OCI-LY3 (cell line): ENCODE results near the gene PNLIPRP3.
"Not testable (repeated sequence)": the region's sequence is repeated elsewhere in the genome, so short reads cannot be mapped to it uniquely, and the experiment has no call there.

Experiments used
- H2AFZ ChIP-seq: fragments of 200-600, 300-600 bp; shearing (Covaris generic); 2 replicates; pipeline ENCODE4 v1.6.0; 2014; ENCODE audit warnings: antibody characterized with exemption, low read depth, low read length
- H3K27ac ChIP-seq: fragments of 200-600, 300-600 bp; sonication (generic); 2 replicates; pipeline ENCODE4 v1.5.1; 2014; ENCODE audit warnings: mild to moderate bottlenecking, low read length, moderate library complexity, mixed read lengths
- H3K27me3 ChIP-seq: fragments of 200-600, 300-600 bp; sonication (generic); 2 replicates; pipeline ENCODE4 v1.6.1; 2014; ENCODE audit warnings: low read depth, low read length, mixed read lengths
- H3K36me3 ChIP-seq: fragments of 200-600, 300-600 bp; sonication (generic); replicated peaks from 2 replicates; pipeline ENCODE3; 2014; ENCODE audit warnings: low read depth, low read length, mixed read lengths
- H3K4me1 ChIP-seq: fragments of 300-600, 200-600 bp; sonication (generic); 2 replicates; pipeline ENCODE4 v1.6.1; 2014; ENCODE audit warnings: low read length, mixed read lengths
- H3K4me2 ChIP-seq: fragments of 200-600, 300-600 bp; sonication (generic); 2 replicates; pipeline ENCODE4 v1.6.1; 2014; ENCODE audit warnings: low read length, mixed read lengths
- H3K4me3 ChIP-seq: fragments of 300-600, 200-600 bp; sonication (generic); 2 replicates; pipeline ENCODE4 v1.5.1; 2014; ENCODE audit warnings: antibody characterized with exemption, mild to moderate bottlenecking, low read length, moderate library complexity
- H3K79me2 ChIP-seq: fragments of 300-600, 200-600 bp; shearing (Covaris generic); 2 replicates; pipeline ENCODE4 v1.6.1; 2014; ENCODE audit warnings: mild to moderate bottlenecking, low read length, mixed read lengths
- H3K9ac ChIP-seq: fragments of 300-600, 200-600 bp; shearing (Covaris generic); 2 replicates; pipeline ENCODE4 v1.6.0; 2014; ENCODE audit warnings: mild to moderate bottlenecking, low read length, moderate library complexity
- H3K9me3 ChIP-seq: fragments of 200-600, 300-600 bp; shearing (Covaris generic); 2 replicates; pipeline ENCODE4 v1.6.1; 2014; ENCODE audit warnings: low read length, mixed read lengths; ENCODE audit not compliant: insufficient read depth
- H4K20me1 ChIP-seq: fragments of 200-600, 300-600 bp; sonication (generic); 2 replicates; pipeline ENCODE4 v1.6.1; 2016; ENCODE audit warnings: low read length, mixed read lengths; ENCODE audit not compliant: insufficient read depth
- CTCF ChIP-seq: fragments of 200-600, 300-600 bp; sonication (generic); IDR thresholded peaks from 2 replicates; pipeline ENCODE4 v1.5.1; 2014; ENCODE audit warnings: antibody characterized with exemption, low read length, low read depth
- EZH2phosphoT487 ChIP-seq: fragments of 200-600 bp; shearing (Covaris generic); IDR thresholded peaks from 2 replicates; pipeline ENCODE4 v1.6.1; 2018; ENCODE audit warnings: antibody characterized with exemption, mixed run types, low read depth

PNLIPRP3 gene

GRCh38 chr10:116427671-116428070 is at the start of gene PNLIPRP3:
Gene PNLIPRP3, plus strand, starts transcription at chr10:116427847. Its CDS starts 166 bp downstream, at chr10:116428013.
- Histone ChIP-seq H3K4me1 (no peaks in the 10 kb centered on the region), H3K9me3 (no peaks in the 10 kb centered on the region), H2AFZ (no peak within 1 kb of the TSS), H3K27ac (no peak within 1 kb of the TSS), H3K9ac (no peak within 1 kb of the TSS), H3K4me3 (no peak within 1 kb of the TSS), H3K79me2 (no peaks in the 10 kb centered on the region), H3K36me3 (no peaks in the 10 kb centered on the region), H3K27me3 (no peaks in the 10 kb centered on the region), H3K4me2 (no peak within 1 kb of the TSS), H4K20me1 (no peaks in the 10 kb centered on the region)
- no peak for TF ChIP-seq CTCF
- TF ChIP-seq EZH2phosphoT487: no peak

GRCh38 chr10:116382290-116382689 is 45.4 kb upstream of the PNLIPRP3 start:
- TF ChIP-seq EZH2phosphoT487 (no peak), CTCF (no peak)
- H2AFZ ChIP-seq: no peak overlapping the region
- no peaks in the 10 kb centered on the region for H3K27me3 ChIP-seq

GRCh38 chr10:116385311-116385710 is 42.3 kb upstream of the PNLIPRP3 start:
- Histone ChIP-seq H3K36me3 (no peaks in the 10 kb centered on the region), H3K4me1 (no peaks in the 10 kb centered on the region), H3K9ac (no peak overlapping the region), H3K9me3 (no peaks in the 10 kb centered on the region), H3K79me2 (no peaks in the 10 kb centered on the region), H3K27me3 (no peaks in the 10 kb centered on the region), H4K20me1 (no peaks in the 10 kb centered on the region), H3K27ac (no peak overlapping the region), H3K4me2 (no peak overlapping the region), H3K4me3 (no peak overlapping the region), H2AFZ (no peak overlapping the region)
- TF ChIP-seq EZH2phosphoT487 (no peak), CTCF (no peak)

More at GRCh38 chr10:116382290-116382689, 45.4 kb upstream of the PNLIPRP3 start:
- no peaks in the 10 kb centered on the region for H3K79me2 ChIP-seq
- no peak overlapping the region for H3K27ac ChIP-seq
- H4K20me1 ChIP-seq: no peaks in the 10 kb centered on the region
- no peak overlapping the region for H3K4me3 ChIP-seq
- no peak overlapping the region for H3K4me2 ChIP-seq
- H3K9ac ChIP-seq: no peak overlapping the region
- no peaks in the 10 kb centered on the region for H3K9me3 ChIP-seq
- no peaks in the 10 kb centered on the region for H3K36me3 ChIP-seq
- H3K4me1 ChIP-seq: no peaks in the 10 kb centered on the region

- H2AFZ ChIP-seq: no peak overlapping the region
- H4K20me1 ChIP-seq: no peaks in the 10 kb centered on the region
These were observed 41.4 kb upstream of the PNLIPRP3 start for GRCh38 chr10:116385994-116386809.

GRCh38 chr10:116393246-116393831 is 34.3 kb upstream of the PNLIPRP3 start:
- not testable (repeated sequence) for H3K4me1 ChIP-seq, H2AFZ ChIP-seq, H3K4me3 ChIP-seq, H3K9ac ChIP-seq, H4K20me1 ChIP-seq, H3K36me3 ChIP-seq, H3K9me3 ChIP-seq, H3K27ac ChIP-seq, H3K79me2 ChIP-seq, H3K27me3 ChIP-seq, H3K4me2 ChIP-seq

More at GRCh38 chr10:116385994-116386809, 41.4 kb upstream of the PNLIPRP3 start:
- Histone ChIP-seq H3K4me1 (no peaks in the 10 kb centered on the region), H3K4me2 (no peak overlapping the region), H3K27me3 (no peaks in the 10 kb centered on the region), H3K9ac (no peak overlapping the region), H3K27ac (no peak overlapping the region), H3K79me2 (no peaks in the 10 kb centered on the region), H3K9me3 (no peaks in the 10 kb centered on the region), H3K4me3 (no peak overlapping the region), H3K36me3 (no peaks in the 10 kb centered on the region)
- TF ChIP-seq CTCF (peak; percentile 42), EZH2phosphoT487 (no peak)
